ENCODE results near the gene RNF144B. TPM values are rescaled to one million over a fixed set of nuclear protein-coding genes. Genes with fewer than 3 reads are reported as not detected.
A peak's percentile ranks its signal among the peaks of the same experiment; 100 is the strongest.

RNF144B gene
- total RNA-seq, 1 donor from 2014 or later, result 7.2 TPM

- peak overlapping the region; percentile 60 for H3K27ac ChIP-seq (ENCODE audit: low read depth, low read length)
- no peaks in the 10 kb centered on the region for H3K27me3 ChIP-seq (ENCODE audit: insufficient read depth, low read length)
- no peaks in the 10 kb centered on the region for H4K20me1 ChIP-seq (ENCODE audit: insufficient read depth, low read length)
- peak overlapping the region; percentile 22 for H3K4me3 ChIP-seq (ENCODE audit: insufficient read depth, low read depth, low read length)
- no peaks in the 10 kb centered on the region for H3K79me2 ChIP-seq (ENCODE audit: insufficient read depth, low read length)
- H3K9ac ChIP-seq (ENCODE audit: low read length), result peak overlapping the region; percentile 46
- Mint-ChIP-seq H3K27ac (ENCODE audit: unreplicated experiment) (peak overlapping the region; percentile 43), H3K36me3 (ENCODE audit: low read depth, unreplicated experiment) (no peaks in the 10 kb centered on the region), H3K9me3 (ENCODE audit: unreplicated experiment) (no peaks in the 10 kb centered on the region), H3K27me3 (ENCODE audit: low read depth, unreplicated experiment) (no peaks in the 10 kb centered on the region), H3K4me3 (ENCODE audit: unreplicated experiment) (no peak overlapping the region), H3K4me1 (ENCODE audit: low read depth, unreplicated experiment) (peaks cover 17% of the 10 kb centered on the region)
- DNase-seq (ENCODE audit: low read depth) (peak; percentile 89), FAIRE-seq (peak; percentile 67)
- H3K36me3 ChIP-seq (ENCODE audit: insufficient read depth, low read length), result no peaks in the 10 kb centered on the region
- H3K4me2 ChIP-seq (ENCODE audit: low read length), result peak overlapping the region; percentile 55
- peaks cover 16% of the 10 kb centered on the region for H3K4me1 ChIP-seq (ENCODE audit: insufficient read depth, low read length)
- peak overlapping the region; percentile 27 for H2AFZ ChIP-seq (ENCODE audit: low read depth, low read length)
- no peaks in the 10 kb centered on the region for H3K9me3 ChIP-seq (ENCODE audit: insufficient read depth, low read depth, low read length)
- TF ChIP-seq CTCF (IDR thresholded peaks at IDR 0.05; ENCODE audit: insufficient read depth, low read depth, low read length) (no peak), EZH2 (IDR thresholded peaks at IDR 0.05; ENCODE audit: insufficient read depth, low read length) (no peak)
Measured at GRCh38 chr6:18488526-18489270, 101.5 kb downstream of the RNF144B start.

- no peaks in the 10 kb centered on the region for H3K36me3 Mint-ChIP-seq (ENCODE audit: low read depth, unreplicated experiment)
- no peak overlapping the region for H3K4me3 Mint-ChIP-seq (ENCODE audit: unreplicated experiment)
- FAIRE-seq, result no peak
Measured at GRCh38 chr6:18489335-18489734, 102.2 kb downstream of the RNF144B start.

More at GRCh38 chr6:18489335-18489734, 102.2 kb downstream of the RNF144B start:
- TF ChIP-seq EZH2 (IDR thresholded peaks at IDR 0.05; ENCODE audit: insufficient read depth, low read length) (no peak), CTCF (IDR thresholded peaks at IDR 0.05; ENCODE audit: insufficient read depth, low read depth, low read length) (no peak)
- H4K20me1 ChIP-seq (ENCODE audit: insufficient read depth, low read length), result no peaks in the 10 kb centered on the region
- H3K4me1 Mint-ChIP-seq (ENCODE audit: low read depth, unreplicated experiment), result peaks cover 17% of the 10 kb centered on the region
- no peak overlapping the region for H3K4me3 ChIP-seq (ENCODE audit: insufficient read depth, low read depth, low read length)
- no peaks in the 10 kb centered on the region for H3K9me3 ChIP-seq (ENCODE audit: insufficient read depth, low read depth, low read length)
- H3K4me2 ChIP-seq (ENCODE audit: low read length), result no peak overlapping the region
- H3K27me3 ChIP-seq (ENCODE audit: insufficient read depth, low read length), result no peaks in the 10 kb centered on the region
- peaks cover 16% of the 10 kb centered on the region for H3K4me1 ChIP-seq (ENCODE audit: insufficient read depth, low read length)
- H3K79me2 ChIP-seq (ENCODE audit: insufficient read depth, low read length), result no peaks in the 10 kb centered on the region
- H3K27ac ChIP-seq (ENCODE audit: low read depth, low read length), result peak overlapping the region; percentile 60
- H2AFZ ChIP-seq (ENCODE audit: low read depth, low read length), result no peak overlapping the region
- DNase-seq (ENCODE audit: low read depth), result no peak
- H3K9ac ChIP-seq (ENCODE audit: low read length), result no peak overlapping the region
- no peaks in the 10 kb centered on the region for H3K36me3 ChIP-seq (ENCODE audit: insufficient read depth, low read length)
- H3K27me3 Mint-ChIP-seq (ENCODE audit: low read depth, unreplicated experiment), result no peaks in the 10 kb centered on the region
- no peaks in the 10 kb centered on the region for H3K9me3 Mint-ChIP-seq (ENCODE audit: unreplicated experiment)
- H3K27ac Mint-ChIP-seq (ENCODE audit: unreplicated experiment), result no peak overlapping the region

All from astrocyte (in vitro differentiated cells and primary cell).